HG03159 (cell line): ENCODE results near the gene SMIM32.

Source experiments
- ATAC-seq: cut with Tn5 transposase; IDR thresholded peaks from one replicate; pipeline ENCODE4 v1.9.1; 2021; ENCODE audit warnings: mild to moderate bottlenecking, moderate library complexity; ENCODE audit not compliant: unreplicated experiment

The SMIM32 gene

DNA sequence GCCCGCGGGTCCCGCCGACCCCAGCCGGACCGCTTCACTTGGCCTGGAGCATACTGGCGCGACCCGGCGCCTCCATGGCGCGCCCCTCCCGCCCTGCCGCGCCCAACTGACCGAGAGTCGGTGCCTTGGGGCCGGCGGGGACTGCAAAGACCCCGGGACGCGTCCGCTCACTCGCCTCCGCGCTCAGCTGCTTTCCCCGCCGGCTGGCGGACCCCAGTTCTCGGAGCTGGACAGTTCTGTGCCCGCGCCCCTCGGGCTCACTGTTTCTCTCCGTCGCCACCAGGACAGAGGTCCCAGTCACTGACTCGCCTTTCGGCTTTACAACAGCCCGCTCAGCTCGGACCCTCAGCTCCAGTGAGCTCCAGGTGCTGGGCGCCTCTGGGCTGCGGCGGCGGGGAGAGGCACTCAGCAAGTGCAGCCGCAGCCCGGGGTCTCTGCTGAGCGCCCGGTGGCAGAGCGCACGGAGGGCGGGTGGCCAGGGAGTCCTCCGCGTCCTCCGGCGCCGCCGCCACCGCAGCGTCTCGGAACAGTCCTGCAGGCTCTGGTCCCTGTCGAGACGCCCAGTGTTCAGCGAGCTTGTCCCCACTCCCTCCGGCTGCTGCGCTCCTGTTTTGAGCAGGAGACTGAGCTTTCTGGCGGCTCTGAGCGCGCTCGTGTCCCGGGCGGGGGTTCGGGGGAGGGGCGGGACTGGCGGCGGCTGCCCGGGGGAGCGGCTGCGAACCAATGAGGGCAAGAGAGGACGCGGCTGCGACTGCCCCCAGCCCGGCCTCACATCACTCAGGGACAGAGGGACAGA, at the start of gene SMIM32:
Gene SMIM32 (minus strand): TSS at position 637 of the 796 bp plus-strand sequence. CDS start 638 bp downstream, outside the sequence.
- no peak for ATAC-seq

DNA sequence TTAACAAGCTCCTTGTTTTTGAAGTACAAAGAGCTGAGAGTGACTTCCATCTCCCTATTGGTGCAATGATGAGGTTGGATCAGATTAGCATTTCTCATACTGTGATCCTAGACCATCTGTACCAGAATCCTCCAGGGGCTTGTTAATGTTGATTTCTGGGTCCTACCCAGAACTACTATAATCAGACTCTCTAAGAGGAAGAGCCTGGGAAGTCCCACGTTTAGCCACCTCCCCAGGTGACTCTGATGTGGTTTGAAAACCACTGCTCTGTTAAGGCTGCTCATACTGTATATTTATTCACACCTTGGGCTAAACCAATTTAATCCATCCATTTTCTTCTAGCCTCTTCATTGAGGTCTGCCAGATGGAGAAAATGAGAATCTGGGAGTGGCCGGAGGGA, 49.6 kb upstream of the SMIM32 start:
- peak; percentile 70 for ATAC-seq

DNA sequence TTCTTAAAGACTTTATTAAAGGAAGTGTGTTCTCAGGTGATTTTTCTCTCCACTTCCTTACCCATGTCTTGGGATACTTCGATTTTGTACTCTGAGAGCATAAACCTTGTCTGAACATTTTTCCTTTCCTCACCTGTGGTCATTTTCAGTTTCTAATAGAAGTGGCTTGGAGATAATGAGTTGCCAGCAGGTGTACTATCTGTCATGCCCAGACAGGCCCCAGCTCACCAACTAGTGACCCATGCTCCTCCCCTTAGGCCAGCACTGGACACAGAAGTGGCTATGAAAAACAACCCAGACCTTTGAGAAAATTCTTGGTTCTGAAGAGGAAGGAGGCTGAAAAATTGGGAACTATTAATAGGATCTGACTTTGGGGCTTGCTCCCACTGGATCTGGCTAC, 49.2 kb upstream of the SMIM32 start:
- no peak for ATAC-seq

DNA sequence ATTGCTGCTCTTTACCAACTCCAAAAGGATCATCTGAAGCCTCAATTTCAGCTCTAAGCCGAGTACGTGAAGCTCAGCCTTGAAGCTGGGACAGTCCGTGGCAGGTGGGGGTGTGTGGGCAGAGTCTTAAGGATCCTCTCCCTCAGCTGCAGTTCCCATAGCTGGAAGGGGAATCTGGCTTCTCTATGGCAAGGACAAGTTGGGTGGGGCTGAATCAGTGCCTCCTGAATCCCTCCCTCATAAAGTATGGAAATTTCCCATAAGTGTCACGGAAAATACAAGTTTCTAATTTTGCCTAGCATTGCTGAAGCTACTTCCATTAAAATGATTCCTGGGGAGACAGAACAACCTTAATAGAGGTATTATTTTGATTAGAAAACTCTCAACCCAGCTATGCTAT, 47.9 kb upstream of the SMIM32 start:
- ATAC-seq: no peak

DNA sequence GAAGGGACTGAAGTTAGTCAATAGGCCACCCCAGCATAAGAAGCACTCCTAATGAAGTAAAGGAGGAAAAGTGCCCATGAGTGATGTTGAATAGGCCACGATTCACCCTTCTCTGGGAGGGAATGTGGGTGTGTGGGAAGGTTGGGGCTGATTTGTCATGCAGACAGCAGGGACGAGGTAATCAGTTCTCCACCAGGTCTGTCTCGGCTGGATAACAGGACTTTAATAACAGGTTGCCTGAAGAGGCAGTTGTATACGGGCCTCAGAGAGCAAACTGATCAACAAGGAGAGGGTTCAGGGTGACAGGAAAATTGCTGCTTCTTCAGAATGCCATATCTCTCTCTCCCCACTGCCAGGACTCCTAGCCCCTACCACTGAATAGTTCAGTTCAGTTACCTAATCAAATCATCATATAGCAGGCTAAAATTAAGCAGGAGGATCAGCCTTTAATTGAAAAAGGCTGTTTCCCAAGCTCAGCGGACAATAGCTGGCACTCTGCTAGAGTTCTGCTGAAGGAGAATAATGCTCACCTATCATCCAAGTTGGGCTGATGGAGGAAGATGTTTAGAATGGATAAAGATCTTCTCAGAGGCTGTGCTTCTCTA, 43.6 kb upstream of the SMIM32 start:
- ATAC-seq: no peak

DNA sequence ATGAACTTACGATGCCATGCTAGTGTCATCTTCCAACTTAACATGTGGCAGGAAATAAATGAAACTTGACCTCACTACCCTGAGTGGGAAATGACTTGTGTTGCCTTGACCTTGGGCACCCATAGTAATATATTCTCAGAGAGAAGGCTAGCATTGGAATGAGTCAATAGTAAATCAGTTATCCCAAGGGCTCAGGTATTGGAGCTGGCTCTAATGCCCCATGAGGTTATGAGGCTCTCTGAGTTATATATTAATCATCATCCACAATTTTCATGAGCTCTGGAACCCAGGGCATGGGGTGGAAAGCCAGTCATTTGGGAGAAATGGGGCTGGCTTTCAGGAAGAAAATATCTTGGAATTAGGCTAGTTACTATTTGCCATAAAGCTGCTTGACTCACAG, 42.4 kb upstream of the SMIM32 start:
- ATAC-seq: no peak

DNA sequence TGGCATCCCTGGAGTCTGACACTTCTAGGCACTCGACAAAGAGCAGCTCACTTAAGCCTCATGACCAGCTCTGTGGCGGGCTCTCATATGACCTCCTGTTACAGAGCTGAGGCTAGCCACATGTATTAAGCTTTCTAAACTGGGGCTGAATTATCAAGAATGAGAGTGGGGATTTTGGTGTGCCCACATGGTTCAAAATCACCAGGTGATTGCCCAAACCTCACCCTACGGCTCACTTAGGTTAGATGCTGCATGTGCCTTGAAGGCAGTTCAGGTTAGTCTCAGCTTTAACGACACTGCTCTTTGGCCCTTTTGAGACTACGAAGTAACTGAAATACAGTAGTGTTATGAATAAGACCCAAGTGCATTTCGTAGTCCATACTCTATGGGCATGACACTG, 39.4 kb upstream of the SMIM32 start:
- no peak for ATAC-seq

DNA sequence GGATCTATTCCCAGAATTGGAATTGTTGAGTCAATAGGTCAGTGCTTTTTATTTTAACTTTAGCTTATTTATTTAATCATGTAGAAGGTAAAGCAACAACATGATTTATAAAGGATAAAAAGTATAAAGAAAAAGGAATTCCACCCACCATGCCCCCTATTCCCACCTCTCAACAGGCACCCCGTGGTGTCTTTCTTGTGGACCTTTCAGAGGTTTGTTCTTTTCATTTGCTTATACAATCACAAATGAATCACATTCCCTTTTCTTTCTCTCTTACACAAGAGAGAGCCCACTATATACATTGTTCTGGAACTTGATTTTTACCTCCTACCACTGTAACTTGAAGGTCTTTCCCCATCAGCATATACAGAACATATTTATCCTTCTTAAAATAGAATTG, 37.2 kb upstream of the SMIM32 start:
- ATAC-seq: no peak

DNA sequence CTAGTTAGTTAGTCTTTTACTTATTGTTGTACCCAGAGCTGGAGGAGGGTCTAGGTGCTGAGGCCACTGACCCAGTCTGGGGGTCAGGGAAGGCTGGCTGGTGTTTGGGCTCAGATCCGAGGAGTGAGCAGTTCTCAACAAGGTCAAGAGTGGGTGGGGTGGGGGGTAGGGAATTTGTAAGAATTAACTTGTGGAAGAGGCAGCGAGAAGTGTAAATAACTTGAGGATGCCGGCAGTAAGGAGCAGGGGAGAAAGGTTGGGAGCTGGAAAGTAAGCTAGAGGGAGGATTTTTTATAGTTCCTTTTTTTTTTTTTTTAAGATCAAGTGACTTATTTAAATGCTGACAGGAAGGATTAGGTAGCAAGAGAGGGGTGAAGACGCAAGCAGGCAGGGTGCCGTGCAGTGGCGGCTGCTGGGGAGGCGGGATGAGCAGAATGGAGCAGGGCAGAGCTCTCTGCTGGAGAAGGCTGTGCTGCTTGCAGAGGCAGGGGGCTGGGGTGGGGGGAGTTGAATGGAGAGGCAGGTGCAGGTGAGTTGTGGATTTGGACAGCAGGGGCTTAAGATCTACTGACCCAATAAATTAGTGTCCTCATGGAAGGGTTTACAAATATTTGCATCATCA, 35.3 kb upstream of the SMIM32 start:
- ATAC-seq: no peak

DNA sequence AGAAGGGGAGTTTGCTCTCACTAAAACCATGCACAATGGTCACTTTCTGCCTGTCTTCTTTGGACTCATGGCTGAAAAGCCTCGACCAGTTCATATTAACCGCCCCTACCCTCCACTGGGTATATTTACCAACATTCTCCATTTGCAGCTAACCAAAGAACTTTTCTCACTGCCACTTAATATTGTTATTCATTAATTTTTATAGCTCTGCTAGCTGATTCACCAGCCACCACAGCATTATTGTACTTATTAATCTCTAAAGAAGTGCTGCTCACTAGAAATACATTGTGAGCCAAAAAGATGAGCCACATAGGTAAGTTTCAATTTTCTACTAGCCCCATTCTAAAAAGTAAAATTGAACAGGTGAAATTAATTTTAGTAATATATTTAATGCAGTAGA, 33.4 kb upstream of the SMIM32 start:
- no peak for ATAC-seq

DNA sequence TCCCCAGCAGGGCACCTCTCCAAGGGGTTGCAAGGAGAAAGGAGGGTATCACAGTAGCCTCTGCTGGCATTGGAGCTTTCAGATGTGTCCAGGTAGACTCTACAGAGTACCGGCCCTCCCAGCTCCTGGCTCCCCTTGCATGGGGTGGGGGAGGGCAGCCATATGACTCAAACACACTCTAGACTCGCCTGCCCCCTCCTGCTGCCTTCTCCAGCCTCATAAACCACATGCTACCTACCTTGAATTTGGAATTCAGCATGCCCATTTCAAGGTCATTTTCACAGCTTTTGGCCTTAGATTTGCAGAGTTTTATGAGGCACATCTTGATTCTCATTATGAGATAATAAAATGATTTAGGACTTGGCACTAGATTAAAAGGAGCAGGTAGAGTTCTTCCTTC, 32.8 kb upstream of the SMIM32 start:
- no peak for ATAC-seq

DNA sequence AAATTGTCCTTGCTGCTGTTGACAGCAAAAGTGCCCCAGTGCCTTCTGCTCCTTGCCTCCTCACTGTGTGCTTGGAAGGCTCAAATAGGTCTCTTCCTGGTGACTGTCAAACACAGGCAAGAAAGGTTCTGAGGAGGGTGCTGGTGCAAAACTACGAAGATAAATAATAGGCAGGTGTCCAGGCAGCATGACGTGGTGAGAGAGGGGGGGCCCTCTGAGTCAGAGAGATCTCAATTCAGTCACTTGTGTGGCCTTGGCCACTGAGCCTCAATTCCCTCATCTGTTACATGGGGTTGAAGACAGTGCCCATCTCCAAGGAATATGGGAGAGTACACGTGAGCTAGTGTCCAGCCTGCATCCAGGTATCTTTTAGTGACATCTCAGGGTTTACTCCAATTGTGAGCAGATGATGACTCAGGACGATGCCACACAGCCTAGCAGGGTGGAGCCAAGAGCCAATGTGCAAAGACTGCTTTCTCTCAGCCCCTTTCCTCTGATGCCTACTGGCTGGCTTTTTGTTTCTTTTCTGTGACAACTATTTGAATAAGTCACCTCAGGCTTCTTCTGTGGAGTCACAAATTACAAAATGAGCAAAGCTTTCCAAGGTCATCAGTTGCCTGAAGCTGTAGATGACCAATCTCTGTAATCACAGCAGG, 29.7 kb upstream of the SMIM32 start:
- no peak for ATAC-seq

DNA sequence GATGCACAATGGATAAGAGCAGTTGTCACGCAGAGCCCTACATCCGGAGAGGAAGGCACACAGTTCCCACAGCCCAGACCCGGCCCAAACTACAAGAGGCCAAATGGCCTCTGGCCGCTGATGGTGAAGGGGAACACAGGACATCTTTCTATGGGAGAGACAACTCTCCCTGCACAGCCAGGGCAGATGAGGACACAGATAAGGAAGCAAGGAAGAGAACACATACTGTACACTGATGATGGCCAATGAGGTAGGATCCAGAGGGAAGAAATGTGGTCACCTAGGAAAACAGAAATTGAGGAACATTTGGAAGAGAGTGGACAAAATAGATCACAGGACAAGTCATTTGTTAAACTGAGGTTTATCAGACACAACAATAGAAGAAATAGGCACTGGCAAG, 28.4 kb upstream of the SMIM32 start:
- no peak for ATAC-seq

DNA sequence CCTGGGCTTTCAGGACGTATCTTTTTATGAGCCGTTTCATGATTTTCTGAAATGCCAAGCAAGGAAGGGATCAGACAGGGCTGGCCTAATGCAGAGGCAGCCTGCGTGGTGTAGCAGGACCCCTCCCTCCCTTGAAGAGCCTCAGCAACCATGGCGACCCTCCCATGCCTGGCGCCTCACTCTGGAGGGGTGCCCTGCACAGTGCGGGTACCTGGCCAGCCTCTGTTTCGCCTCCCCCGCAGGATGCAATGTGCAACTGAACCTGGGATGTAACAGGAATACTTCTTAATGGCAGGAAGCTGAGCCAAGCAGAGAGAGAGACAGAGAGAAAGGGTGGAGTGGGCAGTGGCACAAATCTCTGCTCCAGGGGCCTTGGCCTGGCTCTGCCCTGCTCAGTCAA, 23.3 kb upstream of the SMIM32 start:
- ATAC-seq: no peak

DNA sequence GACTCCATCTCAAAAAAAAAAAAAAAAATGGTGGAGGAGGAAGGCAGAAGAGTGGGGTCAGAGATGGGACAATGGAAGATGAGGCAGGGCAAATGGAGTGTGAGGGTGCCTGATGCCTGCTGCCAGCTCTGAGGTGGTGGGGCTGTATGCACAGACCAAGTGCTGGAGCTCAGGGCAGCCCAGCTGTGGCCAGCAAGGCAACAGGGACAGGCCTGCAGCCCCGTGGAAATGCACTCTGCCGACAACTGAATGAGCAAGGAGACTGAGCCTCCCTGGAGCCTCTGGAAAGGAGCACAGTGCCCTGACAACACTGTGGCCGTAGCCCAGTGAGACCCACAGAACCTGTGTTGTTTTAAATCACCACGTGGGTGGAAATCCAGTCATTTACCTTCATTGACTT, 22.9 kb upstream of the SMIM32 start:
- no peak for ATAC-seq

DNA sequence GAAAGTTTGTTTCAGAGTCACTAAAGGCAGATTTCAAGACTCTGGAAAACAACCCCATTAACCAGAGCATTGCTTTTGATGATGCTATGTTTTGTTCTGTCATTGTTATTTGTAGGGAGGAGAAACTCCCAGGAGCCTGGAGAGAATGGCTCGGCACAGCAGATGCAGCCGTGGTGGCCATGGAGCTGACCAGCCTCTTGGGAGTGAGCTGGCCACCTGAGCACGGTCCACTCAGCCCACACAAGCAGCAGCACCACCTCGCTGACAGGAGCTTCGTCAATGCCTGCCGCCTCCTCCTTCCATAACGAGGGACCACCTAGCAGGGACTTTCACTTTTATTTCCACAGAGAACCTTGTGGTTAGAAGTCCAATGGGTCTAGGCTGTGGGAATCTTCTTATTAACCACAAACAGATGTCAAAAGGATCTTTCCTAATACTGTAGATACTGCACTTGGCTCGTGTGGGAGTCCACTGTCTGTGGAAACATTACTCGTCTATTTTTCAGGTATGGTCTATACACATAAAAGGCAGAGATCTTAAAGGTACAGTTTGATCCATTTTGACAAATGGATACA, 21.0 kb upstream of the SMIM32 start:
- ATAC-seq: no peak

DNA sequence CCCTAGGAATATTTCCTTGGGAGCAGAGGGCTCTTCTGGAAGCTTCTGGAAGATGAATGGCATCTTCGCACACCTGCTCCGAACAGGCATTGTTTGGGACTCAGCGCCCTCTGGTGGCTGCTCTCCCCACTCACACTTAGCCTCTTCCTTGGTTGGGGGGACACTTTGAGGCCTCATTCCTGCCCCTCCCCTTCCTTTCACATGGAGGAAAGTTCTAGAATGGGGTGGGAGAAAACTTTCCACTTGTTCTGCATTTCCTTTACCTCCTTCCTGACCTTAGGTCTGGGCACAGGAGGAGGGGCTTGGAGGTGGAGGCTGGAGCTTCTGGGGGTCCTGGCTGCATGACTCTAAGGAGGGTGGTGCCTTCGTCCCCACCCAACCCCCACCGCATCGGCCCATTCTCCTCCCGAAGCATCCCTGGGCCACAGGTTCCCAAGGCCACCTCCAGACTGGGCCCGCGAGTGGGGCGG, 19.3 kb upstream of the SMIM32 start:
- no peak for ATAC-seq

DNA sequence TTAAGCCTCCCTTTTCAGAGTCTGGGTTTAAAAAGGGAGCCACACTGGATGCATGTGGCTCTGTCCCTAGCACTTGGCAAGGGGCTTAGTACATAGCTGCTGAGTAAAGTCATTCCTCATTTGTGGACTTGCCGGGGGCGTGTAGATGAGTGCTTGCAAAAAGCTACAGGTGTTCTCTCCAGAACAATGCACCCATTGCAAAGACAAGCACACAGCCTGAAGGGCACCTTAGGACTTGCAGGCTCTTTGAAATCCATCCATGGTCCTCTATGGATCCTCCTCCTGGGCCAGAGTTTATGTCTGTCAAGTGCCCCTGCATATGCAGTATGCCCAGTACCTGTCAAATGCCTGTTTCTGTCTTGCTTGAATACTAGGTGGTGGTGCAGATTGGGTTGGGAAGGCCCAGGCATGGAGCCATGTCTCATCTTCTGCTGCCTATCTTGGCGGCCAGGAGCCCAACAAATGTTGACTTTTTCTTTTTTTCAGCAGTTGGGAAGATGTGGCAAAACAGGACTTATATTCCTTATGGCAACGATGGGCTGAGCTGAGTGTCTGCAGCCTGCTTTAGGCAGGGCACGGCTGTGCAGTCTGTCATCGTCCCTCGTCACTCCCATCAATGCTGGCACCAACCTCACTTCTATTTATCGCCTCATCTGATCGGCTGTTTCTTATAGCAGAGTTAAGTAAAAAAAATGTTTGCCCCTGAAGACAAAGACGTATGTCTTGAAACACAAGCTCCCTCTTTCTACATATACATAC, 18.5 kb upstream of the SMIM32 start:
- no peak for ATAC-seq

DNA sequence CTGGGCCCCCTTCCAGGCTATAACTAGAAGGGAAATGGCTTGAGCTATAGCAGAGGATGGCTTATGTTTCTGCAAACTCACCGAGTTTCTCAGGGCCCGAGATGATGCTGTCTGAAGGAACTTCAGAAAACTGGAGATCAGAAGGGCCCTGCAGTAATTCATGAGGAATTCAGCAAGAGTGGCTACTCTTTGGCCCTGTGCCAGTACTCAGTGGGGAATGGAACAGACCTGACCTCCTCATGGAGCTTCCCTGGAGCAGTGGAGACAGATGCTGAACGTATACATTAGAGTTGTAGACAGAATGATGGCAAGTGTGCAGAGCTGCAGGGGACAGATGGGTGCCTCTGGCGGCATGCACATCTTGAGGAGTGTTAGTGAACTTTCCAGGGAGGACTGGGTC, 17.3 kb upstream of the SMIM32 start:
- ATAC-seq: no peak

DNA sequence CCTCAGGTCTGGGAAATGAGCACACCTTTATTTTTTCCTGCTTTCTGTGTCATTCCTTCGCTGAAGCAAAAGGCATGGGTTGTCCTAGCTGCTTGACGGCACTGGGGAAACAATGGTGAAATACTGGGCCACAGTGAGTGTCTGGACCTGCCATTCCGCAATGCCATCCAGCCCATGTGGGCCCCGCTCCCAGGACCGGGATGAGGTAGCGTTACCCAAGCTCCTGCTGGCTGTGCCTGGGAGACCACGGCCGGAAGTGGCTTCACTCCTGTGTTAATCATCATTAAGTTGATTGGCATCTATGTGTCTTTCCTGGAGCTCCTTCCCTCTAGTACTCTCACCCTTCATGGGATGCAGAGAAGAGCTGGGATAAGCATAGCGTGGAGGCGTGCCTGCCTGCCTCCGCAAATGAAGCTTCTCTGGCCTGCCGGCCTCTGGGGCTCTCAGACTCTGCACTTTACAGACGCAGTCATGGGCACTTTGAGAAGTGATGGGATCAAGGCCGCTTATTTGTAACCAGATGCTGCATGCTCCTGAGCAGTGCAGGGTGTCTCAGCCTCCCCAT, 16.5 kb upstream of the SMIM32 start:
- no peak for ATAC-seq
